HG02571 (cell line): ENCODE data around the gene CMPK2.

ENCODE experiments used
- ATAC-seq: cut with Tn5 transposase; IDR thresholded peaks from one replicate; pipeline ENCODE4 v1.9.1; 2021; ENCODE audit warnings: mild to moderate bottlenecking, moderate library complexity; ENCODE audit not compliant: unreplicated experiment

CMPK2 gene

DNA sequence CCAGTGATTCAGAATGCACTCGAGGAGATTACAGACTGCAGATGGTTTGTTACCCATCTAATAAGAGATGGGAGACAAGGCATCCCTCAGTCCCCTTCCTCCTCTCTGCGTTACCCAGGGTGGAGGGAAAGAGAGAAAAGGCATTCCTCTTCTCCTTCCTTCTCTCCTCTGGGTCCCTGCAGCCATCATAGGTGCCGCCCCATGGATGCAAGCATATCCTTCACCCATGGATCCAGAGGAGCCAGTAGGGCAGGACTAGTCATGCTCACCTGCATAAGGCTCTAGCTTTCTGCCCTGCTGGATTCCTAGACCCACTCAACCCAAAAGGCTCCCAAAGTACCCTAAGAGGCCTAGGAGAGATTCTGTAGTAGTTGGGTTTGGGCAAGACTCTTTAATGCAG, 20.4 kb downstream of the CMPK2 start:
- ATAC-seq, result no peak

DNA sequence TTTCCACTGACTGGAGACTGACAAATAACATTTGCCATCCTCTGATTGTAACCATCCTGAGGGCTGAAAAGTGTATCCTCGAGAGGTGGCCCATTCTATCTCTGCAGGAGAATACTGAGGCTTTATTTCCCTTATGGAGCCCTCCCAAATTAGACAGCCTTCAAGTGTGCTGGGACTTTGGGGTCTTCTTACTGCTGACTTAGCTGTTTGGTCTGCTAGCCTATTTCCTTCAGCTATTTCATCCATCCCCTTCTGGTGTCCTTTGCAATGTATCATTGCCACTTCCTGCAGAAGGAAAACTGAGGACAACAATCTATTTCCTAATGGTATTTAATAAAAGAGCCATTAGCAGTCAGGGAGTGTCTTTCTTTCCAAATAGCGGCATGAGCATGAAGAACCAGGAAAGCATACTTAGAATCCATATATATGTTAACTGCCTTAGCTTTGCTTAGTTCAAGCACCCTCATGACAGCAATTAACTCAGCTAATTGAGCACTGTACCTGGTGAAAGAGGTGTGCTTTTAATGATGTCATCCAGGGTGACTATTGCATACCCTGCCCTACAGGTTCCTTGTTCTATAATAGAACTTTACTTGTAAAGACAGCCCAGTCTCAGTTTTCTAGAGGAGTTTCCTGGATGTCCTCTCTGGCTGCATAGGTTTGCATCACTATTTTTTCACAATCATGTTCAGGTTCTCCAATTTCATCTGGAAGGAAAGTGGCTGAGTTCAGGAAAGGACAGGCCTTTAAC, 24.0 kb downstream of the CMPK2 start:
- ATAC-seq, result no peak

GRCh38 chr2:6838673-6839319, 26.9 kb downstream of the CMPK2 start:
- no peak for ATAC-seq

DNA sequence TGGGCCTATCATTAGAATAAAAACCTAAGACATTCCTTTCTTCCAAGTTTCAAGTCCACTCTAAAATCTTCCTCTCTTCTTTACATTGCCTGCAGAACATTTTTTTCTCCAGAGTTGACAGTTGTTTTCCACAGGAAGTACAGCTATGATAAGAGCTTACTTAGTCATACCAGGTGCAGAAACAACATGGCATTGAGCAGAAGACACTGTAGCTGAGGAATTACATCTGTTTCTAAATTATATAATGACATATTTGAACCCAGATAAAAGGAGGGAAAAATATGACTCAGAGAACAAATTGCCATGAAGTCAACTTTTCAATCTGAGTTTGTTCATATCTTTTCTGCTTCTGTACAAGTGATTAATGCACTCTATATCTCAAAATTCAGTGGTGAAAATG, 30.2 kb downstream of the CMPK2 start:
- ATAC-seq, result no peak

DNA sequence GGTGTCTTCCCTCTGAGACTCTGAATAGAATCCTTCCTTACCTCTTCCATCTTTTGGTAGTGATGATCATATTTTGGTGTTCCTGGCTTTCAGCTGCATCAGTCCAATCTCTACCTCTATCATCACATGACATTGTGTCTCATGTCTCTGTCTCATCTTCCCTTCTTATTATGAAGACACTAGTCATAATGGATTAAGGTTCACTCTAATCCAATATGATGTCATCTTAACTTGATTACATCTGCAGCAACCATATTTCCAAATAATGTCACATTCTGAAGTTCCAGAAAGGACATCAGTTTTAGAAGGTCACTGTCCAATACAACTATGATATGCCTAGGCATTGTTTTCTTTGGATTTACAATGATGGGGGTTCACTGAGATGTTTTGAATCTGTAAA, 31.5 kb downstream of the CMPK2 start:
- ATAC-seq, result no peak

GRCh38 chr2:6833300-6833604, 32.5 kb downstream of the CMPK2 start:
- ATAC-seq, result no peak

GRCh38 chr2:6832596-6833299, 33.0 kb downstream of the CMPK2 start:
- ATAC-seq, result no peak

GRCh38 chr2:6831229-6831628, 34.5 kb downstream of the CMPK2 start:
- ATAC-seq, result no peak

DNA sequence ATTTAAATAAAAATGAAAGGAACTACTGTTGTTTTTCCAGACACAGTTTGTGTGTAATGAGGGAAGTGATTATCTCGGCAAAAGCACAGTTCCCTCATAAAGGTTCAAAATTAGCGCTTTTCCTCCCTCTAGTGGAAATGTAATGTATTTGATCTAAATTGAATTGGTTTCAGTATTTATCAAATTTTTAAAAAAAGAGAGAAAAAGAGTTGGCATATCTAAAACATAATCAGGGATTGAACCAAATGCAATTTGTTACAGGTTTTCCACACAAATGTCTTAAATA, 37.5 kb downstream of the CMPK2 start:
- ATAC-seq, result no peak

DNA sequence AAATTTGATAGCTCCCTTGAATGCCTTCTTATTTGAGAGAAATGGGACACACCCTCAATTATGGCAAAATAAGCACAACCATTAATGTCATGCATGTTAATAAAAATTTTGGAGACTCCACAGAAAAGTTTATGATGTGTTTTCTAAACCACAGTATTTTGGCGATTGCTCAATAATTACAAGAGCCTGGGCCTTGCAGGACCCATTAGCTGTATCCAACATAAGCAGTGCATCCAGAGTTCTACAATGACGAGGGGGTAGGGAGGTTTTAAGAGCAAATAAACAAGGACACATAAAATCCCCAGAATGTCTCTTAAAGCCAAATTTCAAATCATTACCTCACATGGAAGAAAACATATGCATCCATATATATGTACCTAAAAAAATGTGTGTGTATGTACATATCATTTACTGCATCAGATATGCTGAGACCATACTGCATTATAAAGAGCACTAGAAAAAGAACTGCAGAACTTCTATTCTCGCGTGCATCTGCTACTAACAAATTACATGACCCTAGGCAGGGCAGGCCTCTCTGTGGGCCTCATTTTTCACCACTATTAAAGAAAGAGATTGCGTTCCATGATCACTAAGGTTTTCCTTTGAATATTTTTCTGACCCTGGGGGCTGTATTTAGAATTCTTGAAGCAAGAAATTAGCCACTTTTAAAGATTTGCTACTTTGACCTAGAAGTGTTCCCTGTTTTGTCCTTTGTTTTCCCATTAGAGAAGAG, 38.0 kb downstream of the CMPK2 start:
- no peak for ATAC-seq

DNA sequence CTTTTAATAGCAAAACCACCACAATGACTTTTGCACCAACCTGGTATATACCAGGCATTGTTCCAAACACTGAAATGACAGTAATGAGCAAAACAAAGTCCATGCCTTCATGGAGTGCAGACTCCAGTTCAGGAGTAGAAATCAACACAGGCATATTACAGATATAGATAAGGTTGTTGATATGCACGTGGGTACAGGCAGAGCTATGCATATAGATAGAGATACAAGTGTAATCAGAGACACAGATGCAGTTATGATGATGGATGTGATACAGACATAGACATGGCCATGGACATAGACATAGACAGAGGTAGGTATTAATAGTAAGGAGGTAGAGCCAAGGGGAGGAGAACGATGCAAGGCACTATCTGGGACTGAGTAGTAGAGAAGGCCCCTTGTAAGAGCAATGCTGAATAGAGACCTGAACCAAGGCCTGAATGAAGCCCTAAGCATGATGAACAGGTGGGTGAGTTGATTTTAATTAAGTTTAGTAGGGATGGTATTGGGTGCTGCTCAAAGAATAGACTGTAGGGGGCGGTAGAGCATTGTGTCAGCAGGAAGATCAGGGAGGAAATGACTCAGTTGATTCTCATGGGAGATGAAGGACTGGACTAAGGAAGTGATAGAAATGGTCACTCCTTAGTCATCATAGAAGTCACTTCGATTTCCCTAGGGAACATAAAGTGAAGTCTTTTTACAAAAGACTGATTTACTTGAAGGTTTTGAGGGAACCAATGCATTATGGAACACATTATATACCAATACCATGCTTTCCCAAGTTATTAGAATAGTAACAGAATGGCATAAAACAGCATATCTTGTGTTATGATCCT, 39.4 kb downstream of the CMPK2 start:
- ATAC-seq, result peak; percentile 84

DNA sequence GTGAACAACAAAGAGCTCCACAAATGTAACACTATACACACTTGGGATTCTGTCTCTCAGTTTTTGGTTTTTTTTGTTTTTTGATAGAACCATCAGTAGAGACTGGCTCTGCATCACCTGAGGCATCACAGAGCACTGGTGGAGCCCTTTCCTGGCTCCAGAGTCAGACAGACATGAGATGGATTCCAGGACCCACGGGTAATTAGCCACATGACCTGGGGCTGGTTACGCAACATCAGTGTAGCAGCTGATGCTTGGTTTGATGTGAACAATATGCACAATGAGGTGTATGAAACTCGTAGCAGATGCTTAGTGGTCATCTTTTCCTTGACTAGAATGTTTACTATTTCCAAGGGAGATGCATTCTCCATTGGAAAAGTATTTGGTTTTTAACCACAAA, 40.7 kb downstream of the CMPK2 start:
- ATAC-seq, result no peak

DNA sequence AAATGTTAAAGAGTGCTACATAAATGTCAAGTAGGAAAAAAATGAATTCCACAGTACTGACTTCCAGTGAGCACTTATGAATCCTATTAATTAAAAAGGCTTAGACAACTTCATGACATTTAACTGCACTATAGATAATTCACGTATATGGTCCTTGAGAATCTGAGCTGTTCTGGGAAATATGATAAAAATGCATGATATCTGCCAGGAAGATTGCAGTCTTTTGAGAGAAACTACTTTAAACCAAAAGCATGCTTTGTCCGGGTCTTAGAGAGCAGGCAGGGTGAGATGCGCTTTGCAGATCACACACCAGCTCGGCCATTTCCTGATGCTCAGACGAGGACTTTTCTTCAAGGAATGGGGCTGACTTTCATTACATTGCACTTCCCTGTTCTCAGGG, 42.6 kb downstream of the CMPK2 start:
- ATAC-seq, result no peak

GRCh38 chr2:6822406-6822805, 43.3 kb downstream of the CMPK2 start:
- no peak for ATAC-seq

DNA sequence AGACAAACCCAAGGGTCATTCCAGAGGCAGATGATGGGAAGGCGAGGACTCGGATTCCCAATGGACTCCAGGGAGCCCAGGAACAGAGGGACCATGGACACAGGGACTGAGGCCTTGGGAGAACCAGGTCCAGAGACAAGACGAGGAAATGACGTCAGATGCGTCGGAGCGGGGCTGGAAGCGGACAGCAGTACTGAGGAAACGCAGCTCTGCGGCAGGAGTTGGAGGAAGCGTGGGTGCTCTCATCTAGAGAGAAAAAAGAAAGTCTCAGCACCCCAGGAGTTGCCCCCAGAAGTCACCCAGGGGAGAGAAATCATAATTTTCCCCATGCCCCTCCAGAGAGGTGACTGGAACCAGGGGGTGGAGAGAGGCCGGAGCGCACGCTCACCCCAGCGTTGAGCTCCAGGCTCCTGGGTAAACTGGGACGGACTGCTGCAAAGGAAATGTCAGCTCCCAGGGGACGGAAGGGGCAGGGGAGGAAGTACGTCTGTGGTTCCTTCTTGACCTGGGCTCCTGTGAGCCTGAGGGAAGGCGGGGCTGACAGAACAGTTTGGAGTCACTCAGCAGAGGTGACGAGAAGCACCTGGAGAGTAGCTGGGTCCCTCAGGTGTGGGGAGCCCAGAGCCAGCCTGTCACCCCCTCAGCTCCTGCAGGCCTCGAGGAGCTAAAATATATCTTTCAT, 44.7 kb downstream of the CMPK2 start:
- no peak for ATAC-seq

DNA sequence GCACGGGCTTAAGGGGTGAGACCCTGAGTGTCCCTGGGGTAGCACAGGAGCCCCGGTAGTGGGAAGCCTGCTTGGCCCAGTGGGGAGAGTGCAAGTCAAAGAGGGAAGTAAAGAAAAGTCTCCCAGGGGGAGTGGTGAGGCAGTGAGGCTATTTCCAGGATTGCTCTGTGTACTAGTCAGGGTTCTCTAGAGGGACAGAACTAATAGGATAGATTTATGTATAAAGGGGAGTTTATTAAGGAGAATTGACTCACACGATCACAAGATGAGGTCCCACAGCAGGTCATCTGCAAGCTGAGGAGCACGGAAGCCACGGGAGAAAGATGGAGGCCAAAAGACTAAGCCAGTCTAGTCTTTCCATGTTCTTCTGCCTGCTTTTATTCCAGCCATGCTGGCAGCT, 45.5 kb downstream of the CMPK2 start:
- ATAC-seq, result no peak

GRCh38 chr2:6819668-6820067, 46.0 kb downstream of the CMPK2 start:
- ATAC-seq, result no peak

DNA sequence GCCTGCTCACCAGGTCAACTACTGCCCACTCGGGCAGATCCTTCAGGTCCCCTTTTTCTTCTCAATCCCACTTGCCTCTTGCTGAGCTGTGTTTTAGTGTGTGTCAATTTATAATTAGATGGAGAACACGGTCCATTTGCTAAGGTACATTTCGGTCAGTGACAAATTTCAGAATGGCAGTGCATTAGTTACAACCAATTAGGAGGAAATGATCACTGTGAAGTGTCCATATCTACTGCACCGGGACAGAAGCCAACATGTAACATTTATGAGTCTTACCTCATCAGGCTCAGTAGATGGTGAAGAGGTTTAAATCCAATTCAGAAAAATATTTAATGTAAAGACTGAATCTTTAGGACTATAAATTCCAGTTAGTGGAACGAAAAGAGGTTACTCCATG, 47.7 kb downstream of the CMPK2 start:
- no peak for ATAC-seq

DNA sequence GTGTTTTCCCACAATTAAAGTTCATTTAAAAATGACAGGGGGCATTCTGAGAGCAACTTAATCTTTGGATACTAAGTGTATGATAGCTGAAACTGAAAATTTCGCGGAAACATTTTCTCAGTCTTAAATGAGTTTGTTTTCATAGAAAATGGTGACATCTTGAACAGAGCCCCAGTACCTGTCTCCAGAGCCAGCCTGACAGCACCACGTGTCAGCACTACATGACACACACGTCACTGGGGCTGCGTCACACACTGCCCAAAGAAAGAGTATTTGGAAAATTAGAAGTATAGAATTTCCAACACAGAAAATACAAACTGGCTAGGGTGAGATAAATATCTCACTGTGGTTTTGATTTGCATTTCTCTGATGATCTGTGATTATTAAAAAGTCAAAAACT, 50.8 kb downstream of the CMPK2 start:
- no peak for ATAC-seq

DNA sequence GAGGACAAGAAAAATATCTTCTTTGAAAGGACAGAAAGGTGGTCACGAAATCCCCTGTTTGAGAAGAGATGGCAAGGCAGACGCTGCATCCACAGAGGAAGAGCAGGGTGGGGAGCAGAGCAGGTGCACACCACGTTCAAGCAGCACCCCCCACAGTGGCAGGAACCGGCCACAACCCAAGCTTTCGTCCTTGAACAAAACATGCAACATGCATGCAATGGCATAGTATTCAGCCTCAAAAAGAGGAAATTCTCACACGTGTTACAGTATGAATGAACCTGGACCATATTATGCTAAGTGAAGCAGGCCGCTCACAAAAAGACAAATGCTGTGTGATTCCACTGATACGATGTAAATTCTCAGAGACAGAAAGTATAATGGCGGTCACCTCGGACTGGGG, 51.4 kb downstream of the CMPK2 start:
- ATAC-seq, result no peak
